NCI-H1417 treated with DMSO at 0.1 percent for 48 hours (cell line): ENCODE results near the gene GCLC.
"Not testable (repeated sequence)": the region's sequence is repeated elsewhere in the genome, so short reads cannot be mapped to it uniquely, and the experiment has no call there.

Experiments
- DNase-seq: peaks from one replicate; lab custom pipeline; 2025; lab: John Stamatoyannopoulos, UW

GCLC gene

DNA sequence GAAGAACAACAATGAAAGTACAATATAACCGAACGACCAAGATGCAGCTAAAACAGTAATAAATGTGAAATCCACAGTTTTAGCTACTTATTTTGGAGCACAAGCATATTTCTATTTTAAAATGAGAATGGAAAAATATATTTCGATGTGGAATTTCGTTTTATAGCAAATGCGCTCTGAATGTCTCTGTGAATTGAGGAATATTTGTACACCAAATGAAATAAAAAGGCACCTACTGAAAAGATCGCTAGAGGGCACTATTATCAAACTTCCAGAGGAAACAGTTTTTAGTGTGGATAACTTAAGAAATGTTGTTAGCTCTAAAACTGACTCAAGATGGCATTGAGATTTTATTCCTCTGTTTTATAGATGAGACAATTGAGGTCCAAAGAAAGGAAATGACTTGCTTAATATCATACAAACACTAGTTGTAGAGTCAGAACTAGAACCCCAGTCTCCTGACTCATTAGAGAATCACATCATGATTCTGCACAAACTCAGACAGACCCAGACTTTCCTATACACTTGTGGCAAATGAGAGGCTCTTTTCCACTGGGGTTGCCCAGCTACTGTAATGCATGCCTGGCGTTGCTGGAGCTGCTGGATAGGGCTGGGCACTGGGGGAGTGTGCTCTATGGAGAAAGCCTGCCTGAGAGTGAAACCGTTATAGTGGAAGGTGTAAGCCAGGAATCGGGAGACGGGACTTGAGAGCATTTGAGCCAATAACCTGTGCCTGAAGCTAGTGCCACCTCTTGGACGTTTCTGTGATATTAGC, 51.9 kb downstream of the GCLC start:
- no peak for DNase-seq

DNA sequence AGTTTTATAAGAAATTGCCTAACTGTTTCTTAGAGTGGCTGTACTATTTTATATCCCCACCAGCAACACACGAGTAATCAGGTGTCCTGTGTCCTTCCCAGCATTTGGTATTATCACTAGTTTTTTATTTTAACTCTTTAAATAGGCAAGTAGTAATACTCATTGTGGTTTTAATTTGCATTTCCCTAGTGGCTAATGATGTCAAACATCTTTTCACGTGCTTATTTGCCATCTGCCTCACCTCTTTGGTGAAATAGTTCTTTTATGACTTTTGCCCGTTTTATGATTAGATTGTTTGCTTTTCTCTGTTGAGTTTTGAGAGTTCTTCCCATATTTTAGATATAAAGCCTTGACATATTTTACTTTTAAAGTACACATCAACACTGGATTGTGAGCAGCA, 57.8 kb downstream of the GCLC start:
- no peak for DNase-seq

DNA sequence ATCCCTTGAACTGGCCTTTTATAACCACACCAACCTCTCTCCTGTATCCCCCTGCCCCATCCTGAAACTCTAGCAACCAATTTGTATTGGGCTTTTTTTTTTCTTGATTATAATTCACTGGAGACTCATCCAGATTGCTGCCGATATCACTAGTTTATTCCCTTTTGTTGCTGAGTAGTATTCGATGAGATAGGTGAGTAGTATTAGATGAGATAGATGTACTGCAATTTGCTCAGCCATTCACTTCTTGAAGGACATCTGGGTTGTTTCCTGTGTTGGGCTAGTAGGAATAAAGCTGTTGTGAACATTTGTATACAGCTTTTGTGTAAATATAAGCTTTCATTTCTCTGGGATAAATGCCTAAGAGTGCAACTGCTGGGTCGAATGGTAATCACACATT, 58.2 kb downstream of the GCLC start:
- DNase-seq, result no peak

DNA sequence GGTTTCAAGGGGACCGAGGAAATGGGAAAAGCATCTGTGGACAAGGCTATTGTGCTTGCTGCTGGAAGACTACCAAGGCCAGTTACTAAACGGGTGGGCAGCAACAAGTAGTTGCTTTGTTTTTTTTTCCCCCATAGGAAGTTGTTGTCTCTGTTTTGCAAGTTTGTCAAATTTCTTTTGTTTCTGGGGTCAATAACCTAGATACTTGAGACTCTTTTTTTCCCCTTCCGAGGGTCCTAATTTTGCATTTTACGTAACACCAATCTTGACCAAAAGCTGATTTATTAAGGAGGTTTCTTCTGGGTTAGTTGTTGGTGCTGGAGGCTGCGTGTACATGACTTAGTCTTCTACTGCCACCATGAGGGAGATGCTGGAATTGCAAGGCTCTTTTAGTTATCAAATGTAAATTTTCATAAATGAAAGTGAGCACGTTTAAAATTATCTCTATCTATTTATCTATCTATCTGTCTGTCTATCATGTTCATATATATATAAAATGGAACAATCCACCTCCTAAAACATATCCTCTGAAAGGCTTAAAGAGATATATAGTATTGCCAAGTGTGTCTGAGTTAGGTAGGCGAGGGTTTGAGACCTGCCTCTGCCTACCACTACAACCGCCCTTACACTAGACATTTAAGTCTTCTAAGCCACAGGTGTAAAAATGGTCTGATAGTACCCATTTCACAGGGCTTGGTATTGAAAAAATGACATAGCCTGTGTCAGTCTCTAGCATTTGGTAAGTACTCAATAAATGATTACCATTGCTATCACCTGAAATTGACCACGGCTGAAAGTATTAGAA, 60.2 kb downstream of the GCLC start:
- DNase-seq, result peak; percentile 15

DNA sequence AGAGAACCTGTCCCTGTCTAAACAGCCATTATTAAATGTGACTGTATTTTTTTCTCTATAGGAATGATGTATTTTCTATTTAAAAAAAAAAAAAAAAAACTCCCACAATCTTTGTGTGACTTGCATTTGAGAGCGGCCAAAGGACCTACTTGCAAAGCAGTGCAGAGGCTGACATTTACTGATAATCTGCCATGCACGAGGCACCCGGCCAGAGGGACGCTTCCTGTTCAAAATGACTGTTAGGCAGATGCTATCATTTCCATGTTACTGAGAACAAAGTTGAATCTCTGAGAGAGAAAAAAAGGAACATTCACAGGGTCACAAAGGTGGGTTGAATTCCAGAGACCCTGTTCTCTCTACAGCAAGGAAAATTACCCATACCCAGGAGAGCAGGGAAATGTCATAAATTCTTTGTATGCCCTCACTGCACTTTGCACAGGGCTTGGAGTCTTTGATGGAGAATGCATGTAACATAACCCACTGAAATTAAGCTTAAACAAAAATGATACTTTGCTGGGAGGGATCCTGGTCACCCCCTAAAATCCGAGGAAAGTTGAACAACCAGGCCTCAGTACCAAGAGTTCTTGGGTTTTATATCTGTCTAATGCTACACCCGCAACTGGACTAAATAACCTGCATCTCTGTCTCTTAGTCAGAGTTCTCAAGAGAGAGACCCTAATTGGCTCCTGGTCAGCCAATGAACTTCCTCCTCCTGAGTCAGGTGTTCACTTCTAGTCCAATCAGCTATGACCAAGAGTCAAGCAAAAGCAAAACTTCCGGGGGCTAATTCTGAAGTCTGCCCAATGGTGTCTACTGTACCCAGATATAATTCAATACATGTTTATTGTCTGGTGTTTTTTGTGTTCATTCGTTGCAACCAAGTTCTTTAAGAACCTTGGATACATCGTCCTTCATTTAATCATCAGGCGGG, 61.2 kb downstream of the GCLC start:
- DNase-seq, result no peak

DNA sequence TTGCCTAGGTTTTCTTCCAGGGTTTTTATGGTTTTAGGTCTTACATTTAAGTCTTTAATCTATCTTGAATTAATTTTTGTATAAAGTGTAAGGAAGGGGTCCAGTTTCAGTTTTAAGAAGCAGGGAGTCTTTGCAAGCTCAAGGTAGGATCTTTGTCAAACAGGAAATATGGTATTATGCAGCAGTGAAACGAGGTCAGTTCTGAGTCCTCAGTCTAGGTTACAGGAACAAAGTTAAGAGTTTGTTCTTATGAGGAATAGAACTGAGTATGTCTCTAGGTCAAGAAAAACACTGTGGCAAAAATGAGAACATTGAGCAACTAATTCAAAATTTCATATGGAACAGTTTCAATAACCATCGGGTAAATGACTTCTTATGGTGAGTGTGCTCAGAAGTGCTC, 63.6 kb downstream of the GCLC start:
- no peak for DNase-seq

DNA sequence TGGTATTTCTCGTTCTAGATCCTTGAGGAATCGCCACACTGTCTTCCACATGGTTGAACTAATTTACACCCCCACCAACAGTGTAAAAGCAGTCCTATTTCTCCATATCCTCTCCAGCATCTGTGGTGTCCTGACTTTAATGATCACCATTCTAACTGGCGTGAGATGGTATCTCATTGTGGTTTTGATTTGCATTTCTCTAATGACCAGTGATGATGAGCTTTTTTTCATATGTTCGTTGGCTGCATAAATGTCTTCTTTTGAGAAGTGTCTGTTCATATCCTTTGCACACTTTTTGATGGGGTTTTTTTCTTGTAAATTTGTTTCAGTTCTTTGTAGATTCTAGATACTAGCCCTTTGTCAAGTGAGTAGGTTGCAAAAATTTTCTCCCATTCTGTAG, 64.1 kb downstream of the GCLC start:
- not testable (repeated sequence) for DNase-seq

DNA sequence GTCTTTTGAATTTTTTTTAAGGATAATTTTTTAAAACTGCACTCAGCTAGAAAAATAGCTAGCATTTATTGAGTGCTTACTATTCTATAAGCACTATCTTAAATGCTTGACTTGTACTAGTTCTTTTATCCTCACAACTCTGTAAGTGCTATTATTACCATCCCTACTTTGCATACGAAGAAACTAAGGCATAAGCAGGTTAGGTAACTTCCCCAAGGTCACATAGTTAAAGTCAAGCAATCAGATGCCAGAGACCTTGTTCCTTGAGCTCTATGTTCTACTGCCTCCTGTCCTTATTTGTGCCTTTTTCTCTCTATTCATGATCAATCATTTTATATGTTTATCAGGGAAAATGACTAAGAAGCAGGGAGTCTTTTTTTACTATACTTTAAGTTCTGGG, 65.0 kb downstream of the GCLC start:
- no peak for DNase-seq

DNA sequence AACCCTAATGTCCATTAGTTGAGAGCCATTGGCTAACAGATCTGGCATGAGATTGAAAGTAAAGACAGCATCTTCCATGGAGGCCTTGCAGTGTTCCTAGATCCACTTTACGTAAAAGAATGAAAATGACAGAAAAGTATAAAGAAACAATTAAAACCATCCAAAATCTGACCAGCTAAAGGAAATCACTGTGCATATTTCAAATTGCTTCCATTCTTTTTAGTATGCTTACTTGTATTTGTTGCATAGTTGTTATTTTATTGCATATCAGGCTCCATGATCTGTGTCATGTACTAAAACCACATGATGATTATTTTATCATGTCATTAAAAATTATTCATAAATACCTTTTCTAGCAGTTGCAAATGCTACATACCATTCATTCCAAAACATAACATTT, 67.9 kb downstream of the GCLC start:
- DNase-seq, result no peak

DNA sequence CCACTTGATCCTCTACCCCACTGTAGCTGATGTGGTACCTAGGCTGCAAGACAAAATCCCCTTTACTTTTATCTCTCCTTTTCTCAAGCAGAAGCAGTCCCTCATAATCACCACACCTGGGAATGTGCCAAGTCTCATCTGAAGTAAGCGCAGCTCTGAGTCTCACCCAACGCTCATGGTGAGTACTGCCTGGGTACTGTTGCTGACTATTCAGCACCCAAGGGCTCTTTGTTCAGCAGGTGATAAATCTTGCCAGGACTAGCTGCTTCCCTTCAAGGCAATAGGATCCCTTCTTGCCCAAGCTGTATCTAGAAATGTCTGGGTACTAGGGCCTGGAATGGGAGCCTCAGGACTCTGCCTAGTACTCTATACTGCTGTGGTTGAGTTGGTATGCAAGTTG, 70.9 kb downstream of the GCLC start:
- no peak for DNase-seq

DNA sequence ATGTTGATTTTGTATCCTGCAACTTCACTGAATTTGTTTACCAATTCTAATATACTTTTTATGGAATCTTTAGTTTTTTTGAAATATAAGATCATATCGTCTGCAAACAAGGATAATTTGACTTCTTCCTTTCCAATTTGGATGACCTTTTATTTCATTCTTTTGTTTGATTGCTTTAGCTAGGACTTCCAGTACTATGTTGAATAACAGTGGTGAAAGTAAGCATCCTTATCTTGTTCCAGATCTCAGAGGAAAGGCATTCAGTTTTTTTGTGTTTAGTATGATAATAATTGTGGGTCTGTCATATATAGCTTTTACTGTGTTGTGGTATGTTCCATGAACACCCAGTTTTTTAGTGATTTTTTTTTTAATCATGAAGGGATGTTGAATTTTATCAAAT, 75.7 kb downstream of the GCLC start:
- no peak for DNase-seq

DNA sequence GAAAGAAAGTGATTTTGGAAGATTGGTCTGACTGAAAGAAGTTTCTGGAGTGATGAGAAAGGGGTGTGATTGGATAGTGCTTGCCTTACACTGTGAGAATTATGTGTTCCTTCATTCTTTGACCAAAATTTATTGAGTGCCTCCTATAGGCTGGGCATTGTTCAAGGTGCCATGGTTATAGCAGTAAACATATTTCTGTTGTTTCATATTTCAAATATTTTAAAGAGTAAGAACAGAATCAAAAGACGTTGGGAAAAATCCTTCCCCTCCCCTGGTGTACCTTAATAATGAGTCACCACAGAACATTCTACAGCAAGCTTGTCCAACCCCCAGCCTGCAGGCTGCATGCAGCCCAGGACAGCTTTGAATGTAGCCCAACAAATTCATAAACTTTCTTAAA, 78.6 kb downstream of the GCLC start:
- no peak for DNase-seq

DNA sequence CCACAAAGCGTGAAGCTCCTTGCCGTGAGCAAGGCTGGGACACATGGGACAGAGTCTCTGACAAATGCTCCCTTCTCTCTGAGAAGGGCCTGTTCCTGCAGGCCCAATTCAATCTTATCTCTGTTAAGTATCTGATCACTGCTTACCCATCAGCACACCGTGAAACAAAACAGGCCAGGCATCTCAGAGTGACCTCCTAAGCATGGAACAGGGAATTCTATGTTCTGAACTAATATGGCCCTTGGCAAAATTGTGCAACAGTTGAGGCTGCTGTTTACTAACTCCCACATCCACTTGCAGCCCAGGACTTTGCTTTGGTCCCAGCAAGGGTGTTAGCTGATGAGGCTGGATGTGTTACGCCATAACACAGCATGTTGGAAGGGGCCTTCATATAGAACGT, 79.2 kb downstream of the GCLC start:
- DNase-seq, result no peak

DNA sequence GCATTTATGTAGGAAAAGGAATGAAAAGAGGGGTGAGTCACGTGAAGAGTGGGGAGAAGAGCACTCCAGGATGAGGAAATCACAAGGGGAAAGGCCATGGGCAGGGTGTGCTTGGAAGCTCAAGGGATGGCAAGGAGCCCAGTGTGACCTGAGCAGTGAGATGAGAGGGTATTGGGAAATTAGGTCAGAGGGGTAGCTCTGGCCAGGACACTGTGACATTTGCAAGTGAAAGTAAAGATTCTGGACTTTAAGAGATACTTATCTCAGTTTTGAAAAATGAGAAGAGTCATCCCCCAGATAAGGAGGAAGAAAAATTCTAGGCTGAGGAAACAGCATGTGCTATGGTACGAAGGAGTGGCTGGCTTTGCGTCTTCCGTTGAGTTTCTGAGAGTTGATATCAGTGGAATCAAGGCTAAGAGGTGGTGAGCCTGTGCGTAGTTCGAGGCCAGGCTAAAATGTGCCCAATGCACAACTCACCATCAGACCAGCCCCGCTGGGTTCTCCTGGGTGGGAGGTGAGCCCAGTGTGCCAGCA, 79.9 kb downstream of the GCLC start:
- DNase-seq, result no peak

DNA sequence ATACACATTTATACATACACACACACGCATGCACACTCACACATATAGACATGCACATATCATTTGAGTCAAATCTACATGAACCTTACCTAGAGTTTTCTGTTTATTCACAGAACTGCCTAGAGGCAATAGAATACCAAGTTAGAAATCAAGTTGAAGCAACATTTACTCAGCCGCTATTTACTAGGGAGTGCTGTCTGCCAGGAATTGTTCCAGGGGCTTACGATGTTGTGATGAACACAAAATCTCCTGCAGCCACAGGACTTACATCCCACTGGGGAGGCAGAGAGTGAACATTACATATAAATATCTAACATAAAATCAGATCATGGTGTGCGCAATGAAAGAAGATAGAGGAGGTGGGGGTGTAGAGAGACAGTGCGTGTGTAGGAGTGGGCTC, 80.4 kb downstream of the GCLC start:
- no peak for DNase-seq

DNA sequence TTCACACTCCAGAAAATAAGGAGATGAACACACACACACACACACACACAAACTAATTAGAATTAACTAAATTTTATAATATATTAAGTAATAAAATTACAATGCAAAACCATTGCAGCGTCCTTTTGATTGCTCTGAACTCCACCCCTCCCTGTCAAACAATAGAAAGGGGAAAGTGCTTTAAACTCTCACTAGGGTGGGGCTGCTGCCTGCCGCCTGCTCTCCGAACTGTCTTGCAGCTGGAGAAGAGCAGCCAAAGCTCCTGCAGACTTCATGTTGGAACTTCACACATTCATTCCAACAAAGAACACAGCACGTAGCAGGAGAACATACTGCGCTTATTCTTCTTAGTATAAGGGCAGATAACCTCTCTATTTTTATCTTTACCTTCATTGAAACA, 83.2 kb downstream of the GCLC start:
- no peak for DNase-seq

DNA sequence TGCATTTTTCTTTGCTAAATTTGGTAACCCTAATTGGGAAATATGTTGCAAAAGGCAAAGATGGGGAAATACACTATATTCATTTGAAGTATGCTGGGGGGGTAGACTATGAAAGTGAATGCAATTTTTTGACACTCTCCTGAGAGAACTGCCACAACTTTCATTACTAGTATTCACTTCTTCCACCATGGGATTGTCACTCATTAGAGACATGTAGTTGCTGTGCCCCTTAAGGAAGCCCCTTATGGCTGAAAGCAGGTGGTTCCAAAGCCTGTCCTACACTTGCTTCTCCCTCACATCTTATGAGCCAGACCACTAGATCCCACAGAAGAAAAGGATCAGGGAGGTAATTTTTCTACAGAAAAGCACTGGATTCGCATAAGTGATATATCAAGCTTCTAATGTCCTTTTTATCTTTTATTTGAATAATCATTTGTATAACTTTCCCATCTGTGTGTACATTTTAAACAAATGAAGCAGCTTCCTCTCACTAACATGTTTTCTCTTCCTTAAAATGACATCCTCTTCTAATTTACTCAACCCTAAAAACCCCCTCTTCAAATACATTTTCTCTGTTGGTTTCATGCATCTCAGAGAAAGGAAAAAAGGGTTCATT, 83.8 kb downstream of the GCLC start:
- no peak for DNase-seq

DNA sequence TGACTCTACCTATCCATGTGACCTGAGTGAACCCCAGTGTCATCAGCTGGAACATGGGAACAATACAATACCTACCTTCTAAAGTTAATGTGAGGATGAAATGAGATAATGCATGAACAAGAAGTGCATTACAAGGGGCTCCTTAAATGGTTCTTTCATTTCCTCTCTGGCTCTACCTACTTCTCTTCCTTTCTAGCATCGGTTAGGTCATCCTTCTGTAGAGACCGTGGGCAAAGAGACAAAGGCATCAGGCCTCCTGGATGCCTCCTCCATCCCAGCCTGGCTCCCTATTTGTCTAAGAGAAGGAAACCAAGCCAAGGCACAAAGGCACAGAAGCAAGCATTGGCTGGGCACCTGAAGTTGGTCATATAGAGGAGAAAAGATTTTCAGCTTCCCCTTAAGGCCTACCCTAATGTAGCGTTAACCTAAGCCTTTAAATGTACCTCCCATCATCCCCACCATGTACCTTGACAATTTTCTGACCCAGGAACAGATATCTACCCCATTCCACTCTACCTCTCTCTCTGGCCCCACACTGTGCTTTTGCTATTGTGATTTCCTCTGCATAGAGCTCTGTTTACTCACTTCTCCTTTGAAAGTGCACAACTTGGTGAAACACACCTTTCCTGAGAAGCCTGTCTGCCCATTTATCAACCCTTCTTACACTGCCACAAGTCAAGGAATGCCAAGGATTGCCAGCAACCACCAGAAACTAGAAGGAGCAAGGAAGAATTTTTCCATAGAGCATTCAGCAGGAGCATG, 86.6 kb downstream of the GCLC start:
- DNase-seq, result no peak

DNA sequence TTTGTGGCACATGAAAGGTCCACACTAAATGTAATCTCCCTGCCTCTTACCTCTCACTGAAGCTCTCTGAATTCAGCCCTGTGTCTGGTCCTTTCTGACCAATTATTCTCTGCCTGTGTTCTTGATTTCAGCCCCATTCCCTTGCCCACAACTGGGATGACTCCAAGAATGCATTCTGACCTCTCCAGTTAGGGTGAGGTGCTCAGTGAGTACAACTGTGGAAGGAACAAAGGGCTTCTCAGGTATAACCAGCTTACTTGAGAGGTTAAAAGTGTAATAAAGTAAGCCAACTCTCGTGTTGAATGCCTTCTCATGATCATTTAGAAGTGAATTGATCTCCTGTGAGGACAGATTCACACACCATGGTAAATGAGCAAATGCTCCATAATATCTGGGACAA, 88.1 kb downstream of the GCLC start:
- no peak for DNase-seq

DNA sequence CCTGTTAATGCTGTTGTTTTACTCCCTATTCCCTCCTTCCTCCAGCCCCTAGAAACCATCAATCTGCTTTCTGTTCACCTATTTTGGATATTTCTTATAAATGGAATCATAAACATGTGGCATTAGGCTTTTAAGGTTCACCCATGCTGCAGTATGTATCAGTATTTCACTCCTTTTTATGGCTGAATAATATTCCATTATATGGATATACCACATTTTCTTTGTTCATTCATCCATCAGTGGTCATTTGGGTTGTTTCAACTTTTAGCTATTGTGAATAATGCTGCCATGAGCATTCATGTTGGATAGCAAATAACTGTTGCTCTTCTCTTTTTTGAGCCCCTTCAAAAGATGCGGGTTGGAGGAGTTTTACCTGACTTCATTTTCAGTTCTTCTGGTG, 89.2 kb downstream of the GCLC start:
- DNase-seq, result no peak

DNA sequence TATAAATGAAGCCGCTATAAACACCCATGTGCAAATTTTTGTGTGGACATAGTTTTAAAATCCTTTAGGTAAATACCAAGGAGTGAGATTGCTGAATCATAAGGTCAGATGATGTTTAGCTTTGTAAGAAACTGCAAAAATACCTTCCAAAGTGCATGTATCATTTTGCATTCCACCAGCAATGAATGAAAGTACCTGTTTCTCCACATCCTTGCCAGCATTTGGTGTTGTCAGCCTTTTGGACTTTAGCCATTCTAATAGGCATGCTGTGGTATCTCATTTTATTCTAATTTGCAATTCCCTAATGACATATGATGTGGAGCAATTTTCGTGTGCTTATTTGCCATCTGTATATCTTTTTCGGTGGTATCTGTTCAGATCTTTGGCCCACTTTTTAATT, 93.7 kb downstream of the GCLC start:
- DNase-seq, result no peak
